ENCODE data around the gene PLCB4. TPM values are rescaled to one million over a fixed set of nuclear protein-coding genes. Genes with fewer than 3 reads are reported as not detected.

PLCB4 gene
- total RNA-seq, 1 donor from 2014 or later: 12.0 TPM

DNA sequence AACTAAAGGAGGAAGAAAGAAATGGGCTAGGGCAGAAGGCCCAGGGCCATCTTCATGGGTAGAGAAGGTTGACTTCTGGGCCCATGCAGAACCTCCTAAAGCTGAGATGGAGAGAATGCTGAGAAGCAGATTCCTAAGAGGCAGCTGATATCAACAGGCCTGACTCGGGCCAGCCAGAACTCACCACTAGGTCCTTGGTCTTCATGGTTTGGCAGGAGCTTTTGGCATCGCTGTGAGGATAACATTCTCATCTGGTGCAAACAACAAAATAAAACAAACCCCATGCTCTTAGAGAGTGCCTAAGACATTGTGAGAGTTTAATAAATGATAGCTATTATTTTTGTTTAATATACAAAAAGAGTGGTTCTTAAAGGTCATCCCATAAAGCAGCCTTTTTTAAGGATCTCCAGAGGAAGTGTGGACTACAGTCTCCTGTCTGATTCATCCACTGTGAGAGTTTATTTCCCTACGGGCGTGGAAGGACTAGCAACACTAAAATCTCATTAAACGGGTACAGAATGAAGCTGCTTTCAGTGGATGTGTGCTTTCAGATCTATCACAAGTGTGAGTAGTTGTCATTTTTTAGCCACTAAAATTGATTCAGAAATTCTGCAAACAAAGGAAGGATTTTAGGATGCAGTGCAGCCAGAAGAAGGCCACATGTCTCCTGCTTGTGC, 160.0 kb downstream of the PLCB4 start:
- H3K36me3 ChIP-seq: no peaks in the 10 kb centered on the region
- TF ChIP-seq CTCF (IDR thresholded peaks at IDR 0.05): no peak
- TF ChIP-seq POLR2AphosphoS5 (IDR thresholded peaks at IDR 0.05; ENCODE audit: insufficient read depth in 1 of 2, low read depth in 1 of 2): no peak
- TF ChIP-seq POLR2A (IDR thresholded peaks at IDR 0.05): no peak
- DNase-seq (ENCODE audit: extremely low spot score in 2 of 2): no peak
- no peaks in the 10 kb centered on the region for H3K4me1 ChIP-seq
- no peak overlapping the region for H3K27ac ChIP-seq
- H3K9me3 ChIP-seq: no peaks in the 10 kb centered on the region
- no peak overlapping the region for H3K4me3 ChIP-seq
- intact Hi-C loops (cut with DNase I): no loop called here
- H3K27me3 ChIP-seq: no peaks in the 10 kb centered on the region

- H3K27me3 ChIP-seq: no peaks in the 10 kb centered on the region
- no peak overlapping the region for H3K27ac ChIP-seq
- no peaks in the 10 kb centered on the region for H3K9me3 ChIP-seq
- H3K4me1 ChIP-seq: no peaks in the 10 kb centered on the region
- H3K36me3 ChIP-seq: no peaks in the 10 kb centered on the region
- no peak for DNase-seq (ENCODE audit: extremely low spot score in 2 of 2)
- TF ChIP-seq CTCF (IDR thresholded peaks at IDR 0.05) (no peak), POLR2A (IDR thresholded peaks at IDR 0.05) (no peak)
- no peak overlapping the region for H3K4me3 ChIP-seq
- intact Hi-C loops (cut with DNase I): loop anchor here (5.0 kb wide), 1 partner anchor 1977 kb away; no protein-coding TSS in a partner anchor
Observed at GRCh38 chr20:9230406-9230805, 161.5 kb downstream of the PLCB4 start.

DNA sequence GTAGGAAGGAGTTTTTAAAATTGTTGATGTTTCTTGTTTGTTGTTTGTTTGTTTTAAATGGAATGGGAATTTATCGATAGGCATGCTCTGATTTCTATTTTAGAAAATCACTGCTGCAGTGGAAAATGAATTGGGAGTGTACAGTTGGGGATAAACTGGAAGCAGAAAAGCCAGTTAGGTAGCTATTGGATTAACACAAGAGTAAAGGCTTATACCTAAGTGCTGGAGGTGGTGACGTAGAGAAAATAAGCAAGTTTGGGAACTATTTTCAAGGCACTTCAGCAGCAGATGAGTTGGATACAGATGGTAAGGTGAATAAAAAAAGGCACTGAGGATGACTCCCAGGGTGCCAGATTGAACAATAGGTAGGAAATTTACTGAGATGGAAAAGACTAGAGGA, 164.9 kb downstream of the PLCB4 start:
- H3K36me3 ChIP-seq: no peaks in the 10 kb centered on the region
- H3K9me3 ChIP-seq: no peaks in the 10 kb centered on the region
- TF ChIP-seq POLR2AphosphoS5 (IDR thresholded peaks at IDR 0.05; ENCODE audit: insufficient read depth in 1 of 2, low read depth in 1 of 2) (no peak), POLR2A (IDR thresholded peaks at IDR 0.05) (no peak), CTCF (IDR thresholded peaks at IDR 0.05) (no peak)
- DNase-seq (ENCODE audit: extremely low spot score in 2 of 2): no peak
- H3K27me3 ChIP-seq: no peaks in the 10 kb centered on the region
- no peak overlapping the region for H3K27ac ChIP-seq
- H3K4me1 ChIP-seq: no peaks in the 10 kb centered on the region
- H3K4me3 ChIP-seq: no peak overlapping the region
- intact Hi-C loops (cut with DNase I): loop anchor here (5.0 kb wide), 1 partner anchor 1973 kb away; no protein-coding TSS in a partner anchor

- no peak for DNase-seq (ENCODE audit: extremely low spot score in 2 of 2)
- Histone ChIP-seq H3K9me3 (no peaks in the 10 kb centered on the region), H3K27me3 (no peaks in the 10 kb centered on the region), H3K4me1 (no peaks in the 10 kb centered on the region), H3K4me3 (no peak overlapping the region), H3K27ac (no peak overlapping the region), H3K36me3 (no peaks in the 10 kb centered on the region)
- intact Hi-C loops (cut with DNase I): no loop called here
- TF ChIP-seq POLR2AphosphoS5 (IDR thresholded peaks at IDR 0.05; ENCODE audit: insufficient read depth in 1 of 2, low read depth in 1 of 2): no peak
- no peak for TF ChIP-seq CTCF (IDR thresholded peaks at IDR 0.05)
- no peak for TF ChIP-seq POLR2A (IDR thresholded peaks at IDR 0.05)
Observed at GRCh38 chr20:9235518-9235917, 166.6 kb downstream of the PLCB4 start.

- Histone ChIP-seq H3K4me1 (peaks cover under 1% of the 10 kb centered on the region), H3K9me3 (no peaks in the 10 kb centered on the region), H3K27ac (no peak overlapping the region), H3K36me3 (no peaks in the 10 kb centered on the region), H3K27me3 (no peaks in the 10 kb centered on the region), H3K4me3 (no peak overlapping the region)
- DNase-seq (ENCODE audit: extremely low spot score in 2 of 2): no peak
- intact Hi-C loops (cut with DNase I): no loop called here
- TF ChIP-seq CTCF (IDR thresholded peaks at IDR 0.05): no peak
- no peak for TF ChIP-seq POLR2A (IDR thresholded peaks at IDR 0.05)
- no peak for TF ChIP-seq POLR2AphosphoS5 (IDR thresholded peaks at IDR 0.05; ENCODE audit: insufficient read depth in 1 of 2, low read depth in 1 of 2)
Observed at GRCh38 chr20:9236458-9236857, 167.6 kb downstream of the PLCB4 start.

Data from vagina (tissue), 2 donors.